ENCODE data around the gene FAM13B.

- no peak for TF ChIP-seq CTCF (IDR thresholded peaks at IDR 0.05; ENCODE audit: low read depth, low read length, poor library complexity, severe bottlenecking)
- no peak for TF ChIP-seq EZH2phosphoT487 (IDR thresholded peaks at IDR 0.05; ENCODE audit: borderline replicate concordance, low read length)
Observed at GRCh38 chr5:138025285-138025684, 7.6 kb downstream of the FAM13B start.

Data from DOHH2 (cell line).